ENCODE measurements around the gene EDDM3A.

- no peak for TF ChIP-seq CTCF (conservative IDR thresholded peaks at IDR 0.05; ENCODE audit: low read depth, low read length)
- TF ChIP-seq EZH2 (IDR thresholded peaks at IDR 0.05; ENCODE audit: borderline replicate concordance, low read depth, low read length, poor library complexity, severe bottlenecking): no peak
These were observed 19.2 kb upstream of the EDDM3A start for GRCh38 chr14:20726531-20726930.

All from A673 (cell line).